Measurements from ENCODE around the gene DCAF11.

Gene DCAF11

GRCh38 chr14:24079491-24080141 lies 35.0 kb upstream of the DCAF11 start:
- peak; percentile 72 for DNase-seq

DNA sequence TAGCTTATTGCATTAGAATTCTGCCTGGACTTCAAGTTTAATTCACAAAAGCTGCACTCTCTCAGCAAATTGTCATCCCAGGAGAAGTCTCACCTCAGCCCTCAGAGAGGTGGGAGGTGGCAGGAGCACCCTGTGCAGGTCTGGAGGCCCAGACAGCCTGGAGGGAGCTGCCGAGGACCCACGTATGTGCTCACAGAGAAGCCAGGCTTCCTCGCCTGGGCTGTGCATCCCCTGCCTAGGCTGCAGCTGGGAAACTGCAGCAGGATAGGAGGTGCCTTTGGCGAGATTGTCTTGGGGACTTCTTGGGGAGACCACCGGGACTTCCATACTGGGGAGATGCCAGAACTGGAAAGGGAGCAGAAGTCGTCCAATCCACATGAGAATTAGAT lies 34.4 kb upstream of the DCAF11 start:
- no peak for DNase-seq

DNA sequence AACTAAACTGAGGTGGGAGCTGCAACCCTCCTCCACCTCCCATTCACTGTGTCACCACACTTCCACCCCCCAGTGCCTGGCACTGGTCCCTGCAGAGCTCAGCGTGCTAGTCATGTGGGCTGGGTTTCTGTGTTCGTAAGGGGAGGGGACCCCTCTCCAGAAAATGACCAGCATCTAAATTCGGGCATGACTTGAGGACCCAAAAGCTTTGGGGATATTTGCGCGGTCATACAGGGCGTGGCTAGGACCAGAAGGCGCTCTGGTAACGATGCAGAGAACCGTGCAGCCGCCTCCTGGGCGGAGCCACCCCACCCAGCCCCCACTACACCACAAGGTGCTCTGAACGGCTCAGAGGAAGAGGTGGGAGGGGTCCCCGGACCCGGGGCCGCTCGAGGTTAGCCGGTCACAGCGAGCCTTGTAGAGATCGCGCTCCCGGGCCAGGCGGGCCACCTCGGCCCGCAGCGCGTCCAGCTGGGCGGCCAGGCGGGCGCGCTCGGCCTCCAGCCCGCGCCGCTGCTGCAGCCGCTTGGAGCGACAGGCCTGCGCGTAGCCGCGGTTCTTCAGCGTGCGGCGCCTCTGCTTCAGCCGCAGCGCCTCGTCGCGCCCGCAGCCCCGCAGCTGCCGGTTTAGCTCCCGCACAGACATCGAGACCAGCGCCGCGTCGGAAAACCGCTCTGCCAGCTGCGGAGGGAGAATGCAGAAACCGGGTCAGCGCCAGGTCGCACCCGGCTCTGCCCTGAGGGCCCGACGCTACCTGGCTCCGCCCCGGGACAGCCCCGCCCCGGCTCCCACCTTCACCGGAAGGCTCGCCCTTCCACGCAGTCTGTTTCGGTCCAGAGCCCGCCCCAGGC lies 33.5 kb upstream of the DCAF11 start:
- DNase-seq: peak; percentile 79

- no peak for DNase-seq
Observed at GRCh38 chr14:24081739-24082211, 32.8 kb upstream of the DCAF11 start.

DNA sequence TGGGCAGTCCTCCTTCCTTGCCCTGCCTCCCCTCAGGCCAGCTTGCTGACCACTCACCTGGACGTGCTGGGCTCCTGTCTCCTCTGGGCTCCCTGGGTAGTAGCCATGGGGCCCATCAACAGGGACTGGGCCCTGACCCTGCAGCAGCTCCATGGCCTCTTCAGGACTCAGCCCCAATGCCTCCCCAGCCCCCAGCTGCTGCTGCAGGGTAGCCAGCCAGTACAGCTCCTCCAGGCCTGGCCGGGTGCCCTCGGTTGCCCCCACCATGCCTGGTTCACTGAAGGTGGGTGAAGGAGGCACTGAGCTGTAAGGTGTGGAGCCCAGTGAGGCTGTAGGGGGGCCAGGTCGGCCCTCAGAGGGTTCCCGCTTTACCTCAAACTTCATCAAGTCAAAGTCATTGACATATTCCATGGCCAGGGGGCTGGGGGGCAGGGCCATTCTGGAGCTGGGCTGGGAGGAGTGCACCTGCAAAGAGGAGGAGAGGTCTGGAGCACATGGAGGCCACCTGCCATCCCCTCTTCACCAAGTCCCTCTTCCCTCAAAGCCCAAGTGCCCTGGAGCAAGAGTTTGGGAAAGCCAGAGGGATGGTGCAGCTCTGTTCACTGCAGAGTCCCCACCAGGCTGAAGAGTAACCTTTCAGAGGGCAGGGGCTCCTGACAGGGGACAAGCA lies 32.0 kb upstream of the DCAF11 start:
- DNase-seq: no peak

DNA sequence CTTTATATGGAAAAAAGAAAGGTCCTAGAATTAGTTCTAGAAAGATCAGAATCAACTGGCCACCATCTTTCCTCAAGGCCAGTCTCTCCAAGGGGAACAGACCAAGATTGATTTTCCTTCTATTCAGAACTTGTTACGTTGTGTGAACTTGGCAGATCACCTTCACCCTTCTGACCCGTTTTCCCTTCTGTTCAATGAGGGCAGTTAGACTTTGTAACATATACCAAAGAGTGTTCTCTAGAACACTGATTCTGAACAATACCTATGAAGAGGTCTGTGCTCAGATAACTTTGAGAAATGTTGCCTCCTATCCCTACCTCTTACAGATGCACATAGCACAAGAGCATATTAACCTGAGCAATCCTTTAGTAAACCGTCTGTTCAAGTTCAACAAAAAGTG lies 31.1 kb upstream of the DCAF11 start:
- no peak for DNase-seq

- DNase-seq: no peak
Observed at GRCh38 chr14:24084440-24084839, 30.1 kb upstream of the DCAF11 start.

- no peak for DNase-seq
Observed at GRCh38 chr14:24085215-24085614, 29.4 kb upstream of the DCAF11 start.

DNA sequence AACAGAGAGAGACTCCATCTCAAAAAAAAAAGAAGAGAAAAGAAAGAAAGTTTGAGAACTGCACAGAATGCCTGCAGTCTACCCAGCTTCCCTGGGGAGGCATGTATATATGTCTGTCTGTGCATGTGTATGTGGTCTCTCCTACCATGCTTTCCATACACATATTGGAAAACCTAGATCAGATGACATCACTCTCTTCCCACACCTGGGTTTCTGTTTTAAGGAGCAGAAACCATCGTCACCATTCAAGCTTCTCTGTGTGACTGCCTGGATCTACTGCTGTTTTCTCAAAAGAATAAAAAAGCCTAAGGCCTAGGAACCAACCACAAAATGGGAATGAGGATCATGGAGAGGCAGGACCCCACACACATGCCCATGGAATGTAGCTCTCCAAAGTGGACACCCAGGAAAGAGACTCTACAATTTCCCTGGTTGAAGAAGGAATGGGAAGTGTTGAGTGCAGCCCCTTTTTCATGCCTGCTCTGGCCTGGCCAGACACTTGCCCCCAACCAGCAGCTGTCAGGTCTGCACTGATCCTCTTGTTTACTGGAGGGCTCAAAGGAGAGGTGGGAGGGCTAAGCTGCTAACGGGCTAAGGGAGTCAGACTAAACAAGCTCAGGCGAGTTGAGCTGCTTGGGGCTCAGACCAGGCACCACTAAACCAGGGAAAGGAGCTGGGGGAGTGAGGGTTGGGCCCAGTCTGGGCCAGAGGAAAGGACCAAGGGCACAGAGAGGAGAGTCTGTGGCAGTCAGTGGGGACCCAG lies 28.2 kb upstream of the DCAF11 start:
- no peak for DNase-seq

DNA sequence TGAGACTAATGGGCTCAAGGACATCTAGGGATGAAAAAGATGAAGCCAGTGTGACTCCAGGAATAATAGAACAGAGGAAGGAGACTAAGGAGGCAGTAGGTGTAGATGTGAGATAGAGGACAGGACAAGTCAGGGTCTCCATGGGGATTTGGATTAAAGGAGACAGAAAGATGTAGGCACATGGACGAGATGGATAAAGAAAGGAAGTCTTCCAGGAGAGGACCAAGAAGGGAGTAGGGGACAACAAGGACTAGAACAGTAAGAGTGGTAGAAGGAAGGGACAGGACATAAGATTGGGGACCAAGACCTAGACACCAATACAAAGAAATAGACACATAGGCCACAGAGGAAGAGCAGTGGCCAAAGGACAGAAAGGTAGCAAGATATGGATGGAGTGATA lies 27.6 kb upstream of the DCAF11 start:
- no peak for DNase-seq

- DNase-seq: no peak
Observed at GRCh38 chr14:24088095-24088494, 26.5 kb upstream of the DCAF11 start.

GRCh38 chr14:24089890-24090289 lies 24.7 kb upstream of the DCAF11 start:
- no peak for DNase-seq

DNA sequence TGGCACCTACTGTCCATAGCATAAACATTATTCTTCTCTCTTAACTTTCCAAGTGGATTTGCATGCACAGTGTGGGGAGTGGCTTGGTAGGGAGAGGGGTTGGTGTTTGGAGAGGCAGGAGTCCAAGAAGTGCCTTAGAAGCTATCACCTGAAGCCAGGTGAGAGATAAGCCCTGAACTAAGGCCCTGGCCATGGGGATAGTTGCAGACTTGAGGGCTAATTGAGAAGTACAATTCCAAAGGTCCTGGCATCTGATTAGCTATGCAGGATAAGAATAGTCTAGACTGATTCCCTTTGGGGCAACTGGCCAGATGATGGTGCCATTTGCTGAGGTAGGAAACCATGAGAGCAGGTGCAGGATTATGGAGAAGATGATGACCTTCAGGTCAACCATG lies 22.5 kb upstream of the DCAF11 start:
- no peak for DNase-seq

GRCh38 chr14:24092505-24093206 lies 21.9 kb upstream of the DCAF11 start:
- no peak for DNase-seq

GRCh38 chr14:24093207-24093900 lies 21.2 kb upstream of the DCAF11 start:
- no peak for DNase-seq

DNA sequence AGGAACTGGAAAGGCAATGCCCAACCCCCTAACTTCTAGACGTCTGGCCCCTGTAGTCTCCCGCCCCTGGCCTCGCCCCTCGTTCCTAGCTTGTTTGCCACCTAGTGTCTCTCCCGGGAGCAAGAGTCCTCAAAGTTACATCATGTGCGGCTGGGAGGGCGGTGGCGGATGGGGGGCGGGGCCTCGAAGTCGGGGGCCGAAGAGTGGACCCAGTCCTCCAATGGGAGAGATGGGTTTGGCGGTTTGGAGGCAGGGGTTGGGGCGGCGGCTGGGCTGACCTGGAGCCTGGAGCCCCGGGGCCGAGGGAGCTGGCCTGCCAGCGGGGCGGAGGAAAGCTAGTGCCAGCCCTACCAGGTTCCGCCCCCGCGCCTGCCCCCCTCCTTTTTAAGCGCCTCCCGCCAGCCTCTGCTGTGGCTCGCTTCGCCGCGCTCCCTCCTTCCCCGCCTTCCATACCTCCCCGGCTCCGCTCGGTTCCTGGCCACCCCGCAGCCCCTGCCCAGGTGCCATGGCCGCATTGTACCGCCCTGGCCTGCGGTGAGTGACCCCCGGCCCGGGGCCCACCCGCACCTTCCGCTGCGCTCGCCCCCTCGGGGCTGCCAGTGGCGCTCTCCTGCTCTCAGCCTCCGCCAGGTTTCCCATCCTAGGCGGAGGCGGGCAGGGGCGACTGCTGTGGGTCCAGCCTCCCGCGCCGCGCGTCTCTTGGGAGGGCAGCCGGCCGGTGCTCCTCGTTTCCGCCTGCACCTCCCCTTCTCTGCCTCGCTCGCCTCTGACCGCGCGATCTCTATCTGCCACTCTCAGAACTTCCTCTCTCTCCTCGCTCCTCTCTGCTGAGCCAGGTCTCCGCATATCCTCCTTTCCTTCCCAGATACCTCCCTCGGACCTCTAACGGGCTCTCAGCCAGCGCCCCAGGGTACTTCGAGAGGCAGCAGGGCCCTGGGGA lies 20.4 kb upstream of the DCAF11 start, which contains the start of gene PCK2:
Gene PCK2, plus strand, starts transcription at position 411 of the 940 bp plus-strand sequence. Its CDS starts 95 bp downstream, at position 506.
- DNase-seq: peak; percentile 93

- no peak for DNase-seq
Observed at GRCh38 chr14:24094841-24095270, 19.7 kb upstream of the DCAF11 start.

- DNase-seq: no peak
Observed at GRCh38 chr14:24095271-24096068, 19.1 kb upstream of the DCAF11 start.

- no peak for DNase-seq
Observed at GRCh38 chr14:24096545-24097181, 17.9 kb upstream of the DCAF11 start.

All from NCI-H2171 (cell line).